Measurements from ENCODE around the gene MARCHF2.
"Not testable (repeated sequence)": the region's sequence is repeated elsewhere in the genome, so short reads cannot be mapped to it uniquely, and the experiment has no call there.

DNA sequence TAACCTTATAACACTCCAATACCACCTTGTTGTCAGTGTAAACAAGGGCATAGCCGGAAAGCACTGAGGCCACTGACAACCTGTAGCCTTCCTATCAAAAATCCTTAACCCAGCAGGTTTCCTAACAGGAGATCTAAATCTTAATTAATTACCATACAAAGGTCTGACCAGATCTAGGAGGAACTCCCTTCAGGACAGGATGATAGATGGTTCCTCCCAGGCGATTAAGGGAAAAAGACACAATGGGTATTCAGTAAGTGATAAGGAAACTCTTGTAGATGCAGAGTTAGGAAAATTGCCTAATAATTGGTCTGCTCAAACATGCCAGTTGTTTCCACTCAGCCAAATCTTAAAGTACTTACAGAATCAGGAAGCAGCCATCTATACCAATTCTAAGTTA is 28.0 kb upstream of the MARCHF2 start:
- not testable (repeated sequence) for TF ChIP-seq FOXJ3 (CRISPR knock-in tag; IDR thresholded peaks at IDR 0.05); PKNOX1 (IDR thresholded peaks at IDR 0.05); STAG1 (CRISPR knock-in tag; IDR thresholded peaks at IDR 0.05; ENCODE audit: borderline replicate concordance); ERF (CRISPR knock-in tag; IDR thresholded peaks at IDR 0.05); EP300 (IDR thresholded peaks at IDR 0.05; ENCODE audit: low read length); POLR2A (conservative IDR thresholded peaks at IDR 0.05); ZNF384 (IDR thresholded peaks at IDR 0.05; ENCODE audit: low read depth, low read length)
- TF ChIP-seq, protein P1, sequence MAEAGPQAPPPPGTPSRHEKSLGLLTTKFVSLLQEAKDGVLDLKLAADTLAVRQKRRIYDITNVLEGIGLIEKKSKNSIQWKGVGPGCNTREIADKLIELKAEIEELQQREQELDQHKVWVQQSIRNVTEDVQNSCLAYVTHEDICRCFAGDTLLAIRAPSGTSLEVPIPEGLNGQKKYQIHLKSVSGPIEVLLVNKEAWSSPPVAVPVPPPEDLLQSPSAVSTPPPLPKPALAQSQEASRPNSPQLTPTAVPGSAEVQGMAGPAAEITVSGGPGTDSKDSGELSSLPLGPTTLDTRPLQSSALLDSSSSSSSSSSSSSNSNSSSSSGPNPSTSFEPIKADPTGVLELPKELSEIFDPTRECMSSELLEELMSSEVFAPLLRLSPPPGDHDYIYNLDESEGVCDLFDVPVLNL (CRISPR knock-in tag; IDR thresholded peaks at IDR 0.05; ENCODE audit: low read depth), result not testable (repeated sequence)
- TF ChIP-seq, protein P2, sequence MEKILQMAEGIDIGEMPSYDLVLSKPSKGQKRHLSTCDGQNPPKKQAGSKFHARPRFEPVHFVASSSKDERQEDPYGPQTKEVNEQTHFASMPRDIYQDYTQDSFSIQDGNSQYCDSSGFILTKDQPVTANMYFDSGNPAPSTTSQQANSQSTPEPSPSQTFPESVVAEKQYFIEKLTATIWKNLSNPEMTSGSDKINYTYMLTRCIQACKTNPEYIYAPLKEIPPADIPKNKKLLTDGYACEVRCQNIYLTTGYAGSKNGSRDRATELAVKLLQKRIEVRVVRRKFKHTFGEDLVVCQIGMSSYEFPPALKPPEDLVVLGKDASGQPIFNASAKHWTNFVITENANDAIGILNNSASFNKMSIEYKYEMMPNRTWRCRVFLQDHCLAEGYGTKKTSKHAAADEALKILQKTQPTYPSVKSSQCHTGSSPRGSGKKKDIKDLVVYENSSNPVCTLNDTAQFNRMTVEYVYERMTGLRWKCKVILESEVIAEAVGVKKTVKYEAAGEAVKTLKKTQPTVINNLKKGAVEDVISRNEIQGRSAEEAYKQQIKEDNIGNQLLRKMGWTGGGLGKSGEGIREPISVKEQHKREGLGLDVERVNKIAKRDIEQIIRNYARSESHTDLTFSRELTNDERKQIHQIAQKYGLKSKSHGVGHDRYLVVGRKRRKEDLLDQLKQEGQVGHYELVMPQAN (IDR thresholded peaks at IDR 0.05; ENCODE audit: borderline replicate concordance), result not testable (repeated sequence)
- TF ChIP-seq, protein P3, sequence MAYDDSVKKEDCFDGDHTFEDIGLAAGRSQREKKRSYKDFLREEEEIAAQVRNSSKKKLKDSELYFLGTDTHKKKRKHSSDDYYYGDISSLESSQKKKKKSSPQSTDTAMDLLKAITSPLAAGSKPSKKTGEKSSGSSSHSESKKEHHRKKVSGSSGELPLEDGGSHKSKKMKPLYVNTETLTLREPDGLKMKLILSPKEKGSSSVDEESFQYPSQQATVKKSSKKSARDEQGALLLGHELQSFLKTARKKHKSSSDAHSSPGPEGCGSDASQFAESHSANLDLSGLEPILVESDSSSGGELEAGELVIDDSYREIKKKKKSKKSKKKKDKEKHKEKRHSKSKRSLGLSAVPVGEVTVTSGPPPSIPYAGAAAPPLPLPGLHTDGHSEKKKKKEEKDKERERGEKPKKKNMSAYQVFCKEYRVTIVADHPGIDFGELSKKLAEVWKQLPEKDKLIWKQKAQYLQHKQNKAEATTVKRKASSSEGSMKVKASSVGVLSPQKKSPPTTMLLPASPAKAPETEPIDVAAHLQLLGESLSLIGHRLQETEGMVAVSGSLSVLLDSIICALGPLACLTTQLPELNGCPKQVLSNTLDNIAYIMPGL (CRISPR knock-in tag; IDR thresholded peaks at IDR 0.05), result not testable (repeated sequence)
